ENCODE data around the gene ESPNL.

Gene ESPNL

GRCh38 chr2:238151628-238152235 lies 51.6 kb downstream of the ESPNL start:
- no peak for DNase-seq
- H3K27me3 ChIP-seq (ENCODE audit: control insufficient read depth in 1 of 2, insufficient read depth in 1 of 2, low read length in 2 of 2), result no peaks in the 10 kb centered on the region
- WGBS, result 72% methylated on average over 16 of the region's 16 CpGs
- no peak overlapping the region for H2BK15ac ChIP-seq (ENCODE audit: low read depth, poor library complexity, severe bottlenecking)
- H3K9me3 ChIP-seq (ENCODE audit: control insufficient read depth, low read length), result no peaks in the 10 kb centered on the region
- H3K4me2 ChIP-seq (ENCODE audit: low read length, poor library complexity, severe bottlenecking), result no peak overlapping the region
- H3K79me1 ChIP-seq (replicated peaks; ENCODE audit: low read length, poor library complexity, severe bottlenecking), result no peaks in the 10 kb centered on the region
- no peak overlapping the region for H3K23ac ChIP-seq (ENCODE audit: low read length in 2 of 2)
- H2BK12ac ChIP-seq (ENCODE audit: low read length in 2 of 2), result no peak overlapping the region
- H2AFZ ChIP-seq (ENCODE audit: low read depth, low read length), result no peak overlapping the region
- H3K4me3 ChIP-seq (ENCODE audit: insufficient read depth in 1 of 2, low read depth in 1 of 2, low read length in 2 of 2), result no peak overlapping the region
- no peak overlapping the region for H3K27ac ChIP-seq (ENCODE audit: low read length, poor library complexity, severe bottlenecking)
- no peaks in the 10 kb centered on the region for H3K36me3 ChIP-seq (ENCODE audit: control insufficient read depth in 1 of 2, insufficient read depth in 2 of 2, low read depth in 1 of 2, low read length in 2 of 2)
- H2BK120ac ChIP-seq (ENCODE audit: low read depth, low read length), result no peak overlapping the region
- H4K8ac ChIP-seq (ENCODE audit: low read length), result no peak overlapping the region
- H2BK5ac ChIP-seq (ENCODE audit: low read depth, low read length, poor library complexity, severe bottlenecking), result no peak overlapping the region
- H3K14ac ChIP-seq (ENCODE audit: low read length in 2 of 2), result no peak overlapping the region
- no peak overlapping the region for H3K4ac ChIP-seq (ENCODE audit: low read depth in 1 of 2, low read length in 2 of 2)
- peaks cover 31% of the 10 kb centered on the region for H3K4me1 ChIP-seq (ENCODE audit: control insufficient read depth, insufficient read depth, low read depth, low read length)
- H3K18ac ChIP-seq (ENCODE audit: low read depth in 1 of 2, low read length in 2 of 2), result peak overlapping the region in 1 of 2 experiments; percentile 29
- no peak overlapping the region for H4K91ac ChIP-seq (ENCODE audit: low read length)
- no peak overlapping the region for H3K9ac ChIP-seq (ENCODE audit: low read length)
- H2AK5ac ChIP-seq (ENCODE audit: low read length, severe bottlenecking), result no peak overlapping the region

GRCh38 chr2:238152771-238153688 lies 52.9 kb downstream of the ESPNL start:
- DNase-seq, result no peak
- no peak overlapping the region for H3K27ac ChIP-seq (ENCODE audit: low read length, poor library complexity, severe bottlenecking)
- 89% methylated on average over 22 of the region's 22 CpGs for WGBS

GRCh38 chr2:238154570-238154969 lies 54.4 kb downstream of the ESPNL start:
- no peak overlapping the region for H3K23ac ChIP-seq (ENCODE audit: low read length in 2 of 2)
- no peak overlapping the region for H2AFZ ChIP-seq (ENCODE audit: low read depth, low read length)
- no peak overlapping the region for H3K27ac ChIP-seq (ENCODE audit: low read length, poor library complexity, severe bottlenecking)
- H3K9me3 ChIP-seq (ENCODE audit: control insufficient read depth, low read length), result no peaks in the 10 kb centered on the region
- H3K27me3 ChIP-seq (ENCODE audit: control insufficient read depth in 1 of 2, insufficient read depth in 1 of 2, low read length in 2 of 2), result peaks cover 0 to 7% of the 10 kb centered on the region in 2 experiments
- H3K79me1 ChIP-seq (replicated peaks; ENCODE audit: low read length, poor library complexity, severe bottlenecking), result no peaks in the 10 kb centered on the region
- DNase-seq, result no peak
- H3K18ac ChIP-seq (ENCODE audit: low read depth in 1 of 2, low read length in 2 of 2), result no peak overlapping the region
- H3K4me1 ChIP-seq (ENCODE audit: control insufficient read depth, insufficient read depth, low read depth, low read length), result peaks cover 44% of the 10 kb centered on the region
- H3K4ac ChIP-seq (ENCODE audit: low read depth in 1 of 2, low read length in 2 of 2), result no peak overlapping the region
- no peak overlapping the region for H4K91ac ChIP-seq (ENCODE audit: low read length)
- peak overlapping the region; percentile 85 for H2AK5ac ChIP-seq (ENCODE audit: low read length, severe bottlenecking)
- no peak overlapping the region for H3K9ac ChIP-seq (ENCODE audit: low read length)
- no peak overlapping the region for H2BK15ac ChIP-seq (ENCODE audit: low read depth, poor library complexity, severe bottlenecking)
- no peak overlapping the region for H3K4me3 ChIP-seq (ENCODE audit: insufficient read depth in 1 of 2, low read depth in 1 of 2, low read length in 2 of 2)
- H2BK120ac ChIP-seq (ENCODE audit: low read depth, low read length), result no peak overlapping the region
- peak overlapping the region in 1 of 2 experiments; percentile 31 for H2BK12ac ChIP-seq (ENCODE audit: low read length in 2 of 2)
- H3K14ac ChIP-seq (ENCODE audit: low read length in 2 of 2), result no peak overlapping the region
- H3K36me3 ChIP-seq (ENCODE audit: control insufficient read depth in 1 of 2, insufficient read depth in 2 of 2, low read depth in 1 of 2, low read length in 2 of 2), result no peaks in the 10 kb centered on the region
- H4K8ac ChIP-seq (ENCODE audit: low read length), result no peak overlapping the region
- H2BK5ac ChIP-seq (ENCODE audit: low read depth, low read length, poor library complexity, severe bottlenecking), result no peak overlapping the region
- 94% methylated on average over 9 of the region's 10 CpGs for WGBS
- H3K4me2 ChIP-seq (ENCODE audit: low read length, poor library complexity, severe bottlenecking), result no peak overlapping the region

More at GRCh38 chr2:238152771-238153688, 52.9 kb downstream of the ESPNL start:
- no peak overlapping the region for H4K8ac ChIP-seq (ENCODE audit: low read length)
- no peak overlapping the region for H3K9ac ChIP-seq (ENCODE audit: low read length)
- H3K18ac ChIP-seq (ENCODE audit: low read depth in 1 of 2, low read length in 2 of 2), result no peak overlapping the region
- H2AK5ac ChIP-seq (ENCODE audit: low read length, severe bottlenecking), result no peak overlapping the region
- peaks cover 34% of the 10 kb centered on the region for H3K4me1 ChIP-seq (ENCODE audit: control insufficient read depth, insufficient read depth, low read depth, low read length)
- H3K36me3 ChIP-seq (ENCODE audit: control insufficient read depth in 1 of 2, insufficient read depth in 2 of 2, low read depth in 1 of 2, low read length in 2 of 2), result no peaks in the 10 kb centered on the region
- H3K27me3 ChIP-seq (ENCODE audit: control insufficient read depth in 1 of 2, insufficient read depth in 1 of 2, low read length in 2 of 2), result peaks cover 0 to 2% of the 10 kb centered on the region in 2 experiments
- H3K4ac ChIP-seq (ENCODE audit: low read depth in 1 of 2, low read length in 2 of 2), result no peak overlapping the region
- H3K14ac ChIP-seq (ENCODE audit: low read length in 2 of 2), result no peak overlapping the region
- no peak overlapping the region for H2BK12ac ChIP-seq (ENCODE audit: low read length in 2 of 2)
- H2BK120ac ChIP-seq (ENCODE audit: low read depth, low read length), result no peak overlapping the region
- H3K4me3 ChIP-seq (ENCODE audit: insufficient read depth in 1 of 2, low read depth in 1 of 2, low read length in 2 of 2), result no peak overlapping the region
- no peaks in the 10 kb centered on the region for H3K79me1 ChIP-seq (replicated peaks; ENCODE audit: low read length, poor library complexity, severe bottlenecking)
- H2BK5ac ChIP-seq (ENCODE audit: low read depth, low read length, poor library complexity, severe bottlenecking), result no peak overlapping the region
- no peaks in the 10 kb centered on the region for H3K9me3 ChIP-seq (ENCODE audit: control insufficient read depth, low read length)
- peak overlapping the region; percentile 76 for H2BK15ac ChIP-seq (ENCODE audit: low read depth, poor library complexity, severe bottlenecking)
- H2AFZ ChIP-seq (ENCODE audit: low read depth, low read length), result no peak overlapping the region
- H3K4me2 ChIP-seq (ENCODE audit: low read length, poor library complexity, severe bottlenecking), result no peak overlapping the region
- H4K91ac ChIP-seq (ENCODE audit: low read length), result no peak overlapping the region
- H3K23ac ChIP-seq (ENCODE audit: low read length in 2 of 2), result no peak overlapping the region

GRCh38 chr2:238155051-238155760 lies 55.1 kb downstream of the ESPNL start:
- Histone ChIP-seq H4K8ac (ENCODE audit: low read length) (peak overlapping the region; percentile 19), H2AFZ (ENCODE audit: low read depth, low read length) (no peak overlapping the region), H3K27me3 (ENCODE audit: control insufficient read depth in 1 of 2, insufficient read depth in 1 of 2, low read length in 2 of 2) (peaks cover 0 to 7% of the 10 kb centered on the region in 2 experiments), H2BK15ac (ENCODE audit: low read depth, poor library complexity, severe bottlenecking) (no peak overlapping the region), H3K14ac (ENCODE audit: low read length in 2 of 2) (no peak overlapping the region), H3K23ac (ENCODE audit: low read length in 2 of 2) (no peak overlapping the region), H3K4me3 (ENCODE audit: insufficient read depth in 1 of 2, low read depth in 1 of 2, low read length in 2 of 2) (no peak overlapping the region), H3K9me3 (ENCODE audit: control insufficient read depth, low read length) (no peaks in the 10 kb centered on the region), H3K18ac (ENCODE audit: low read depth in 1 of 2, low read length in 2 of 2) (peak overlapping the region in 1 of 2 experiments; percentile 46), H3K4me1 (ENCODE audit: control insufficient read depth, insufficient read depth, low read depth, low read length) (peaks cover 44% of the 10 kb centered on the region), H3K4ac (ENCODE audit: low read depth in 1 of 2, low read length in 2 of 2) (peak overlapping the region in 1 of 2 experiments; percentile 54), H2AK5ac (ENCODE audit: low read length, severe bottlenecking) (no peak overlapping the region), H3K4me2 (ENCODE audit: low read length, poor library complexity, severe bottlenecking) (no peak overlapping the region), H4K91ac (ENCODE audit: low read length) (peak overlapping the region; percentile 35), H3K27ac (ENCODE audit: low read length, poor library complexity, severe bottlenecking) (peak overlapping the region; percentile 16), H3K36me3 (ENCODE audit: control insufficient read depth in 1 of 2, insufficient read depth in 2 of 2, low read depth in 1 of 2, low read length in 2 of 2) (no peaks in the 10 kb centered on the region), H3K79me1 (replicated peaks; ENCODE audit: low read length, poor library complexity, severe bottlenecking) (no peaks in the 10 kb centered on the region), H3K9ac (ENCODE audit: low read length) (peak overlapping the region; percentile 47), H2BK5ac (ENCODE audit: low read depth, low read length, poor library complexity, severe bottlenecking) (no peak overlapping the region), H2BK12ac (ENCODE audit: low read length in 2 of 2) (no peak overlapping the region), H2BK120ac (ENCODE audit: low read depth, low read length) (no peak overlapping the region)
- WGBS, result 81% methylated on average over 19 of the region's 19 CpGs
- peak; percentile 86 for DNase-seq
